Adrenal gland (tissue), 12 donors: ENCODE results near the gene UNC13D. TPM values are rescaled to one million over a fixed set of nuclear protein-coding genes. Genes with fewer than 3 reads are reported as not detected.

Source experiments
- DNase-seq, 7 donors: peaks; one replicate each; pipeline ENCODE4 v3.0.0-alpha.2; 2019 to 2020
- H3K27ac ChIP-seq, 5 donors: fragments of 200-600 bp; sonication (generic) in 4 of 5; 1 replicate in 3 of 5; 2 replicates in 2 of 5; pipeline versions ENCODE4 v1.5.1 to v1.8.0; 2016 to 2020; ENCODE audit warnings: mild to moderate bottlenecking in 1 of 5
- H3K27me3 ChIP-seq: fragments of 200-600 bp; 2 replicates; pipeline ENCODE4 v1.8.0; 2021
- H3K36me3 ChIP-seq, 2 donors: fragments of 200-600 bp; replicated peaks in 1 of 2; 1 replicate in 1 of 2; 2 replicates in 1 of 2; pipeline versions ENCODE4 v1.5.1 to v1.8.0; 2018 to 2022
- H3K4me1 ChIP-seq, 2 donors: fragments of 200-600 bp; replicated peaks in 1 of 2; 1 replicate in 1 of 2; 2 replicates in 1 of 2; pipeline versions ENCODE4 v1.5.1 to v1.8.0; 2018 to 2021
- H3K4me3 ChIP-seq, 4 donors: fragments of 200-600 bp; sonication (generic) in 3 of 4; one replicate each; pipeline ENCODE4 v1.5.1; 2016 to 2018
- H3K9me3 ChIP-seq, 3 donors: fragments of 200-600 bp; sonication (generic) in 1 of 3; replicated peaks in 1 of 3; 1 replicate in 2 of 3; 2 replicates in 1 of 3; pipeline versions ENCODE4 v1.5.1 to v1.8.0; 2016 to 2021
- CTCF ChIP-seq, 6 experiments: fragments of 450-650 bp in 4 of 6; fragments of 200-600 bp in 2 of 6; sonication (generic) in 1 of 6; IDR thresholded peaks; 1 replicate in 5 of 6; 2 replicates in 1 of 6; pipeline versions ENCODE4 v1.5.1 to v1.8.0; 2016 to 2021; ENCODE audit warnings: antibody characterized with exemption in 6 of 6, mild to moderate bottlenecking in 2 of 6, moderate library complexity in 1 of 6
- POLR2A ChIP-seq, 2 donors: fragments of 450-650 bp; IDR thresholded peaks; one replicate each; pipeline ENCODE4 v1.6.1; 2017; ENCODE audit warnings: antibody characterized with exemption in 2 of 2, mild to moderate bottlenecking in 2 of 2, moderate library complexity in 1 of 2
- WGBS, 4 donors: extraction: QIAGEN DNeasy Blood & Tissue Kit in 2 of 4; methylation state at CpG; one replicate each; pipeline versions ENCODE4 v1.1.5 to v1.1.7; 2013 to 2017; 5-methylcytosine and 5-hydroxymethylcytosine counted together
- intact Hi-C, 2 donors: fragments of 100-400 bp; cut with DNase I; formaldehyde crosslinking; loops; one replicate each; pipeline versions ENCODE4 v1.14.1 to v1.15.0; 2022 to 2023
- polyA plus RNA-seq, 3 donors: library from polyadenylated mRNA; stranded (reverse); fragments of 200-250 nt in 2 of 3; fragments of 350-450 nt in 1 of 3; fragmentation: Illumina TruSeq in 1 of 3; extraction: RNeasy Lipid Tissue Mini Kit (QIAGEN cat#74804) in 1 of 3; gene quantifications; one replicate each; pipeline ENCODE4 v1.2.3, GENCODE V29; 2013 to 2014
- total RNA-seq, 9 donors: library from RNA; depleted of rRNA in 4 of 9; stranded (reverse); fragments of >200 nt in 4 of 9; fragments of 120-200 nt in 1 of 9; fragmentation: NEBNext Ultra II Directional in 1 of 9; extraction: Animal tissue kit (Norgen Biotek cat#: 25700) in 1 of 9; gene quantifications; one replicate each; pipeline versions ENCODE4 v1.1.0 to v1.2.4, GENCODE V29; 2013 to 2023
- donor health status: healthy with polysubstance abuse.
- donor health status: Bipolar disorder and iron deficiency.
- donor health status: DM: yes; HTN: yes; CAD: no.
- donor health status: DM: no; HTN: no; CAD: no.
- donor health status: DM: no; HTN: no; CAD: no.
- donor health status: DM: yes; HTN: yes; CAD: no.

The UNC13D gene
- total and polyA plus RNA-seq, 12 donors: 3.0 to 47.5 (median 13.8) TPM

GRCh38 chr17:75803883-75804282 lies 40.3 kb downstream of the UNC13D start:
- no peak overlapping the region for H3K4me3 ChIP-seq
- no peak overlapping the region for H3K27ac ChIP-seq
- no peak for TF ChIP-seq POLR2A (IDR thresholded peaks at IDR 0.05)
- no peak for TF ChIP-seq CTCF (IDR thresholded peaks at IDR 0.05)
- intact Hi-C loops: no loop called here
- 92 to 100% (median 93%) methylated on average over 1 of the region's 1 CpG for WGBS, 4 donors
- no peak for DNase-seq
- no peaks in the 10 kb centered on the region for H3K4me1 ChIP-seq
- H3K9me3 ChIP-seq: no peaks in the 10 kb centered on the region
- H3K27me3 ChIP-seq: no peaks in the 10 kb centered on the region
- H3K36me3 ChIP-seq: peaks cover 0 to 13% of the 10 kb centered on the region in 2 donors

- Histone ChIP-seq H3K27ac (no peak overlapping the region), H3K4me1 (no peaks in the 10 kb centered on the region), H3K27me3 (no peaks in the 10 kb centered on the region), H3K4me3 (no peak overlapping the region), H3K36me3 (peaks cover 0 to 21% of the 10 kb centered on the region in 2 donors), H3K9me3 (no peaks in the 10 kb centered on the region)
- TF ChIP-seq POLR2A (IDR thresholded peaks at IDR 0.05): no peak
- no peak for TF ChIP-seq CTCF (IDR thresholded peaks at IDR 0.05)
- peak in 1 of 7 donors; percentile 8 for DNase-seq
- WGBS, 4 donors: 78 to 97% (median 86%) methylated on average over 4 of the region's 4 CpGs
- intact Hi-C loops: no loop called here
Measured at GRCh38 chr17:75799402-75799801, 44.8 kb downstream of the UNC13D start.

DNA sequence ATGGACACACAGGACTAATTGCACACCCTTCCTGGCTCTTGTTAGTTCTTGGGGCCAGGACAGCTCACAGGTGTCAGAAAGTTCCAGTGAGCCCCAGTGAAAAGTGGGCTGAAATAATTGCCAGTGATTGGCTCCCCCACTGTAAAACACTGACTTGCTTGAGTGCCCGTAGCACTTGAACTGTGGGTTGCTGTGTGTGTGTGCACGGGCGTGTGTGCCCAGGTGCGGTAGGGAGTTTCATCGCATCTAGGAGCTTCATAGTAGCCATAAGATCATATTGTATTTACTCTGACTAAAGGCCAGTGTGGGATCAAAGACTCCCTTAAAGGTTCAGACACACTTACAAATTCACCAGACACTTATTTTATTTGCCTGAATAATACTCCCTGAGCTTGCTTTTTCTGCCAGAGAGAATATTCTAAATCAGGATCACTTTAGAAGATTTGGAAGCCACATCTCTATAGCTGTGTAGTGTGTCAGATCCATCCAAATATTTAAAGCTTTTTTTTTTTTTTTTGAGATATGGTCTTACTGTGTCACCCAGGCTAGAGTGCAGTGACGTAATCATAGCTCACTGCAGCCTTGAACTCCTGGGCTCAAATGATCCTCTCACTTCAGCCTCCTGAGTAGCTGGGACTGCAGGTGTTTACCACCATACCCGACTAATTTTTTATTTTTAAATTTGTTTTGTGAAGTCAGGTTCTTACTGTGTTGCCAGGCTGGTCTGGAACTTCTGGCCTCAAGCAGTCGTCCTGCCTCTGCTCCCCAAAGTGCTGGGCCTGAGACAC lies 48.2 kb downstream of the UNC13D start:
- H3K36me3 ChIP-seq: peaks cover 0 to 21% of the 10 kb centered on the region in 2 donors
- TF ChIP-seq CTCF (IDR thresholded peaks at IDR 0.05): no peak
- TF ChIP-seq POLR2A (IDR thresholded peaks at IDR 0.05): no peak
- no peaks in the 10 kb centered on the region for H3K9me3 ChIP-seq
- no peak overlapping the region for H3K4me3 ChIP-seq
- H3K27ac ChIP-seq: no peak overlapping the region
- no peaks in the 10 kb centered on the region for H3K27me3 ChIP-seq
- DNase-seq: peak in 2 of 7 donors; percentile 23 to 48
- intact Hi-C loops: no loop called here
- 82 to 90% (median 89%) methylated on average over 8 of the region's 8 CpGs for WGBS, 4 donors
- H3K4me1 ChIP-seq: no peaks in the 10 kb centered on the region

- no peak overlapping the region for H3K27ac ChIP-seq
- WGBS, 4 donors: 72 to 90% (median 88%) methylated on average over 1 of the region's 1 CpG
- H3K4me3 ChIP-seq: no peak overlapping the region
- H3K4me1 ChIP-seq: no peaks in the 10 kb centered on the region
- intact Hi-C loops: loop anchor here in 1 of 2 donors (5.0 kb wide), 1 partner anchor 34 kb away; no protein-coding TSS in a partner anchor
- H3K27me3 ChIP-seq: no peaks in the 10 kb centered on the region
- no peak for DNase-seq
- peaks cover 0 to 7% of the 10 kb centered on the region in 2 donors for H3K36me3 ChIP-seq
- no peaks in the 10 kb centered on the region for H3K9me3 ChIP-seq
- TF ChIP-seq POLR2A (IDR thresholded peaks at IDR 0.05) (no peak), CTCF (IDR thresholded peaks at IDR 0.05) (no peak)
Measured at GRCh38 chr17:75793460-75793859, 50.7 kb downstream of the UNC13D start.
